Astrocyte (in vitro differentiated cells and primary cell): ENCODE measurements around the gene GGA2.

ENCODE experiments used
- EZH2 ChIP-seq: IDR thresholded peaks from 2 replicates; pipeline ENCODE4 v1.6.1; 2012; ENCODE audit warnings: mild to moderate bottlenecking, low read length, inconsistent platforms; ENCODE audit not compliant: insufficient read depth
- TF ChIP-seq, protein P1 (sequence below): IDR thresholded peaks from 2 replicates; pipeline ENCODE4 v1.5.1; 2011; ENCODE audit warnings: low read depth, mild to moderate bottlenecking, inconsistent platforms, low read length, moderate library complexity; ENCODE audit not compliant: insufficient read depth

DNA sequence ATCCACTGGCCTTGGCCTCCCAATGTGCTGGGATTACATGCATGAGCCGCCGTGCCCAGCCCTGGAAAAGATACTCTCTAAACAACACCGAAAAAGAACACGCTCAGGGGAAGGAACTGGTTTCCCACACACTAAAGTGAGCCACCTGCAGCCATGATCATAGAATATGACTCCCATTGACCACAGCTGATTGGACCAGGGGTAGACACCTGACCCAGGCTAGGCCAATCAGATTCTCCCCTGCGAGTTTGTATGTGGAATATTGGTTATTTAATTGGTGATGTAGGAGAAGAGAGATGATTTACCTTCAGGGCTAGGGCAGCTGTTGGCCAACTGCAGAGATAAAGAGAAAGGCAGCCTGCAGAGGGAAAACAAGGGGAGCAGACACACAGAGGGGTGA, 9.0 kb upstream of the GGA2 start:
- TF ChIP-seq, protein P1, sequence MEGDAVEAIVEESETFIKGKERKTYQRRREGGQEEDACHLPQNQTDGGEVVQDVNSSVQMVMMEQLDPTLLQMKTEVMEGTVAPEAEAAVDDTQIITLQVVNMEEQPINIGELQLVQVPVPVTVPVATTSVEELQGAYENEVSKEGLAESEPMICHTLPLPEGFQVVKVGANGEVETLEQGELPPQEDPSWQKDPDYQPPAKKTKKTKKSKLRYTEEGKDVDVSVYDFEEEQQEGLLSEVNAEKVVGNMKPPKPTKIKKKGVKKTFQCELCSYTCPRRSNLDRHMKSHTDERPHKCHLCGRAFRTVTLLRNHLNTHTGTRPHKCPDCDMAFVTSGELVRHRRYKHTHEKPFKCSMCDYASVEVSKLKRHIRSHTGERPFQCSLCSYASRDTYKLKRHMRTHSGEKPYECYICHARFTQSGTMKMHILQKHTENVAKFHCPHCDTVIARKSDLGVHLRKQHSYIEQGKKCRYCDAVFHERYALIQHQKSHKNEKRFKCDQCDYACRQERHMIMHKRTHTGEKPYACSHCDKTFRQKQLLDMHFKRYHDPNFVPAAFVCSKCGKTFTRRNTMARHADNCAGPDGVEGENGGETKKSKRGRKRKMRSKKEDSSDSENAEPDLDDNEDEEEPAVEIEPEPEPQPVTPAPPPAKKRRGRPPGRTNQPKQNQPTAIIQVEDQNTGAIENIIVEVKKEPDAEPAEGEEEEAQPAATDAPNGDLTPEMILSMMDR: no peak
- TF ChIP-seq EZH2: no peak
